Peyer's patch (tissue), 4 donors: ENCODE results near the gene OTOS.

ENCODE experiments used
- CTCF ChIP-seq, 6 experiments: fragments of 450-650 bp in 4 of 6; fragments of 200-600 bp in 2 of 6; sonication (generic) in 1 of 6; IDR thresholded peaks; one replicate each; pipeline ENCODE4 v1.5.1; 2017 to 2019; ENCODE audit warnings: antibody characterized with exemption in 6 of 6, mild to moderate bottlenecking in 3 of 6, moderate library complexity in 1 of 6
- POLR2A ChIP-seq, 2 donors: fragments of 450-650 bp; IDR thresholded peaks; one replicate each; pipeline ENCODE4 v1.5.1; 2017; ENCODE audit warnings: antibody characterized with exemption in 2 of 2, mild to moderate bottlenecking in 2 of 2, moderate library complexity in 2 of 2

GRCh38 chr2:240124651-240125030 is 15.8 kb downstream of the OTOS start:
- no peak for TF ChIP-seq CTCF (IDR thresholded peaks at IDR 0.05)
- no peak for TF ChIP-seq POLR2A (IDR thresholded peaks at IDR 0.05)
